ENCODE measurements around the gene POLA2. TPM values are rescaled to one million over a fixed set of nuclear protein-coding genes. Genes with fewer than 3 reads are reported as not detected.

Gene POLA2
- total and polyA plus RNA-seq, 9 of the 15 experiments (the other 6 are each of a cell fraction or from before 2014, with no cell fraction given) = 2.7 to 134 (median 44.4) TPM

GRCh38 chr11:65301491-65302329 is 39.9 kb downstream of the POLA2 start:
- Histone ChIP-seq H3K27ac (ENCODE audit: extremely low read depth, low read depth, low read length) (peak overlapping the region; percentile 23; the same call in 1 of the 3 replicates), H3K4me1 (replicated peaks in 1 of 2; ENCODE audit: control insufficient read depth in 2 of 2, insufficient read depth in 2 of 2, low read length in 2 of 2) (peaks cover 12 to 20% of the 10 kb centered on the region in 2 experiments; a peak in 4 of 5 replicates), H3K9me1 (ENCODE audit: control insufficient read depth, insufficient read depth, low read length) (no peaks in the 10 kb centered on the region), H3K9me3 (replicated peaks; ENCODE audit: control insufficient read depth, insufficient read depth, low read depth, low read length) (no peaks in the 10 kb centered on the region), H2AFZ (ENCODE audit: low read depth, low read length) (no peak overlapping the region), H3K9ac (ENCODE audit: insufficient read depth in 1 of 2, low read depth in 2 of 2, low read length in 2 of 2) (peak overlapping the region in 1 of 2 experiments; percentile 82; a peak in 2 of 4 replicates), H3K36me3 (ENCODE audit: control insufficient read depth, insufficient read depth, low read length) (peaks cover 37% of the 10 kb centered on the region; the same call in 2 of the 3 replicates), H3K27me3 (ENCODE audit: control insufficient read depth in 2 of 2, insufficient read depth in 2 of 2, low read length in 2 of 2) (no peaks in the 10 kb centered on the region), H3K4me2 (ENCODE audit: insufficient read depth, low read length) (peak overlapping the region; percentile 42), H3K79me2 (ENCODE audit: control insufficient read depth, insufficient read depth, low read length) (no peaks in the 10 kb centered on the region), H3K4me3 (no peak overlapping the region), H4K20me1 (replicated peaks; ENCODE audit: control insufficient read depth, insufficient read depth, low read length) (peaks cover 6% of the 10 kb centered on the region)
- WGBS (ENCODE audit: insufficient coverage, low coverage, missing lambda C conversion rate) = 50% methylated on average over 11 of the region's 12 CpGs
- POLR2A ChIA-PET = interaction anchor here (0.7 to 2.2 kb wide), 8 partner anchors 10 to 201 kb away, joined by 3 to 10 read pairs (median 4); partner anchors contain the start of genes DPF2 and MALAT1
- FAIRE-seq (peak; percentile 76), DNase-seq (ENCODE audit: extremely low read depth in 1 of 4, low spot score in 3 of 4) (peak; percentile 49 to 64 (median 60)), ATAC-seq (peak; percentile 89)
- in situ Hi-C loops (cut with MboI) (no loop called here), intact Hi-C loops (cut with micrococcal nuclease) (no loop called here)
- BruUV-seq (replicated peaks) = no TSS peak
- CTCF ChIA-PET (ENCODE audit: low intra/inter-chr PET ratio) = no interaction called here
- TF ChIP-seq ZC3H4 (CRISPR knock-in tag; IDR thresholded peaks at IDR 0.05; ENCODE audit: borderline replicate concordance) = no peak
- TF ChIP-seq FOS (IDR thresholded peaks at IDR 0.05; ENCODE audit: extremely low read depth, insufficient read length) = no peak
- TF ChIP-seq GABPA (tag; conservative IDR thresholded peaks at IDR 0.05; ENCODE audit: low read depth) = no peak
- TF ChIP-seq ZZZ3 (IDR thresholded peaks at IDR 0.05) = no peak
- TF ChIP-seq PKNOX1 (IDR thresholded peaks at IDR 0.05) = peak; percentile 59; the same call in 1 of the 2 replicates
- TF ChIP-seq ZNF407 (IDR thresholded peaks at IDR 0.05; ENCODE audit: low read depth) = no peak
- TF ChIP-seq KHSRP (IDR thresholded peaks at IDR 0.05) = no peak
- TF ChIP-seq MAFK (IDR thresholded peaks at IDR 0.05; ENCODE audit: low read length) = peak; percentile 97
- no peak for TF ChIP-seq HNRNPK (IDR thresholded peaks at IDR 0.05; ENCODE audit: low read depth, low read length, poor library complexity, severe bottlenecking)
- TF ChIP-seq RBM25 (IDR thresholded peaks at IDR 0.05; ENCODE audit: low read depth, low read length, severe bottlenecking) = no peak
- no peak for TF ChIP-seq CREB5 (CRISPR knock-in tag; IDR thresholded peaks at IDR 0.05)
